HG03175 (cell line): ENCODE measurements around the gene ENPP4.
"Not testable (repeated sequence)": the region's sequence is repeated elsewhere in the genome, so short reads cannot be mapped to it uniquely, and the experiment has no call there.

Source experiments
- ATAC-seq: cut with Tn5 transposase; IDR thresholded peaks from one replicate; pipeline ENCODE4 v1.9.1; 2021; ENCODE audit warnings: mild to moderate bottlenecking, moderate library complexity; ENCODE audit not compliant: unreplicated experiment

Gene ENPP4

GRCh38 chr6:46129629-46130511 lies at the start of gene ENPP4:
Gene ENPP4 (plus strand): TSS chr6:46129989. CDS start chr6:46139584, 9,595 bp downstream.
- ATAC-seq = peak; percentile 98

- no peak for ATAC-seq
Observed at GRCh38 chr6:46080111-46080510, 49.7 kb upstream of the ENPP4 start.

- ATAC-seq = not testable (repeated sequence)
Observed at GRCh38 chr6:46085688-46086087, 44.1 kb upstream of the ENPP4 start.

- peak; percentile 84 for ATAC-seq
Observed at GRCh38 chr6:46090115-46091079, 39.4 kb upstream of the ENPP4 start.

GRCh38 chr6:46091080-46091478 lies 38.7 kb upstream of the ENPP4 start:
- no peak for ATAC-seq

GRCh38 chr6:46095251-46095650 lies 34.5 kb upstream of the ENPP4 start:
- no peak for ATAC-seq

GRCh38 chr6:46097366-46097765 lies 32.4 kb upstream of the ENPP4 start:
- ATAC-seq = no peak

GRCh38 chr6:46098678-46099077 lies 31.1 kb upstream of the ENPP4 start:
- ATAC-seq = no peak

GRCh38 chr6:46099952-46100351 lies 29.8 kb upstream of the ENPP4 start:
- ATAC-seq = no peak

- no peak for ATAC-seq
Observed at GRCh38 chr6:46102123-46102522, 27.7 kb upstream of the ENPP4 start.

- ATAC-seq = no peak
Observed at GRCh38 chr6:46103441-46104115, 26.2 kb upstream of the ENPP4 start.

GRCh38 chr6:46104209-46104608 lies 25.6 kb upstream of the ENPP4 start:
- ATAC-seq = peak; percentile 78

GRCh38 chr6:46105568-46105967 lies 24.2 kb upstream of the ENPP4 start:
- ATAC-seq = no peak

GRCh38 chr6:46113370-46113769 lies 16.4 kb upstream of the ENPP4 start:
- no peak for ATAC-seq

- no peak for ATAC-seq
Observed at GRCh38 chr6:46115634-46116033, 14.2 kb upstream of the ENPP4 start.

- no peak for ATAC-seq
Observed at GRCh38 chr6:46116289-46116688, 13.5 kb upstream of the ENPP4 start.

GRCh38 chr6:46118157-46118556 lies 11.6 kb upstream of the ENPP4 start:
- no peak for ATAC-seq

GRCh38 chr6:46118836-46119235 lies 11.0 kb upstream of the ENPP4 start:
- ATAC-seq = no peak

- ATAC-seq = not testable (repeated sequence)
Observed at GRCh38 chr6:46119679-46120078, 10.1 kb upstream of the ENPP4 start.

- ATAC-seq = no peak
Observed at GRCh38 chr6:46128476-46128875, 1.3 kb upstream of the ENPP4 start.

- peak; percentile 16 for ATAC-seq
Observed at GRCh38 chr6:46129291-46129628, 529 bp upstream of the ENPP4 start.
